Cortex of kidney (tissue), 1 donor: Measurements from ENCODE around the gene KRTAP5-3.

Source experiments
- DNase-seq: peaks from one replicate; lab custom pipeline; 2025; lab: John Stamatoyannopoulos, UW

The KRTAP5-3 gene

GRCh38 chr11:1643146-1643690, 35.0 kb upstream of the KRTAP5-3 start:
- DNase-seq = no peak

DNA sequence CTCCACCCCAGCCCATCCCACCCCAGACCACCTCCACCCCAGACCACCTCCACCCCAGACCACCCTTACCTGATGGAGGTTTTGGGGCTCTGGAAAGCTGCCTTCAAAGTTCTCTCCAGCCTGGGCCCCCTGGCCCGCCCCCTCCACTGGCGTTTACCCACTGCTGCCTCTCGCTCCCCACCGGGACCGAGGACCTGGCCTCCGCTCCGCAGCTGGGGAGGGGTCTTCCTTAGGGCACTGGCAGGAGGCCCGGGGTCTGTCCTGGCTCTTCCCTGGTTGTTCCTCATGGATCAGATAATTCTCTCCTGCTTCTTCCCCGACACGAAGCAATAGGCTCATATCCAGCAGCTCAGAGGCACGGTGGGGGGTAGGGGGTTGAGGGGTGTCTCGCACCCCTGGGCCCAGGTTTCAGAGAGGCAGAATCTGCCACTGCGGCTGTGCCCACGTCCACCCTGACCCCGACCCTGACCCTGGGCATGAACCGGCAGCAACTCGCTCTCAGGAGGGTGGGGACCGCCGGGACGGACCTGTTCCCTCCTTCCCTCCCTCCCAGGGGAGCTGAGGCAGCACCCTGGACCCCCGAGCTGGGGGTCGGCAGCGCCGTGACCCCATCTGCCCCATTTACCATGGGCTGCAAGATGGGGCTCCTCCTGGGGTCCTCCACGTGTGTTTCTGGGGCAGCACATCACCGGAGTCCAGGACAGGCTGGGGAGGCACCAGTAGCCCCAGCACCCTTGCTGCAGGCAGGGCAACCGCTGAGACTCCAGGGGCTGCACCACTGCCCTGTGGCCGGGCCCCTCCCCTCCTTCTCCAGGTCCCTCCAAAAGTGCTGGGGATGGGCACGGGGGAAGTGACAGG, 34.3 kb upstream of the KRTAP5-3 start:
- DNase-seq = no peak

- no peak for DNase-seq
These were observed 32.8 kb upstream of the KRTAP5-3 start for GRCh38 chr11:1641096-1641495.

DNA sequence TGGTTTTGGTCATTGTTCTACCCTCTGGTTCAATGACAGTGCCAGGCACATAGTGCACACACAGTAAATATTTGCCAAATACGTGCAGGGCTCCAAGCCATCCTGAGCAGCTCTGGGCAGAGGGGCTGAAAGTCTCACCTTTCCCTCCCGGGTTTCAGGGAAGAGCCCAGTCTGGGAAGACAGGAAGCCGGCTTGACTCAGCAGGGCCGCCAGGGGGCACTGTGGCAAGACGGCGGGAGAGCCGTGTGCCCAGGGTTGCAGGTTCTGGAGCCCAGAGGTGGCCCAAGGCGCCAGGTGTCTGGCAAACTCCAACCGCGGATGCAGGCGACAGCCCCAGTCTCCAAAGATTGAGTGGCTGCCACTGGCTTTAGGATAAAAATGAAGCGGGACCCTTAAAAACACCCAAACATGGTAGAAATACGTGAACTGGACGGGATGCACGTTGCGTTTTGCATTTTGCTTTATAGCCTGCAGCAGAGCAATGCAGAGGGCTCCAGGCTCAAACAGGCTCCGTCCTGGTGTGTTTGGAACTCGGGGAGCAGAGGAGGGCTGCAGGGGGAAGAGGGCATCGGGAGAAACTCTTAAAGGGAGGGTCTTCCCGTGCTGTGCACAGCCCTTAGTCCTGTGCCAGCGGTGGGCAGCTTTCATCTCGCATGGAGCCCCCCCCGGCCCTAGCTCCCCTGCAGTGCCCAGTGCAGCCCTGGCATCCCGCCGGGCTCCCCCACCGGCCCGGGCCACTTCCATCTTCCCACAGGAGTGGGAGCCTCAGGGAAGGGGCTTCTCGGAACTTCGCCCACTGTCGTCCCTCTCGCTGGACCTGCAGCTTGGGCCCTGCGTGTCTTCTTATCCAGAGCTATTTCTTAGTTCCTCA, 32.0 kb upstream of the KRTAP5-3 start:
- no peak for DNase-seq

- no peak for DNase-seq
These were observed 31.4 kb upstream of the KRTAP5-3 start for GRCh38 chr11:1639666-1640065.

GRCh38 chr11:1639102-1639620, 30.9 kb upstream of the KRTAP5-3 start:
- no peak for DNase-seq

GRCh38 chr11:1638344-1638743, 30.1 kb upstream of the KRTAP5-3 start:
- DNase-seq = no peak

- DNase-seq = no peak
These were observed 29.4 kb upstream of the KRTAP5-3 start for GRCh38 chr11:1637628-1638027.

DNA sequence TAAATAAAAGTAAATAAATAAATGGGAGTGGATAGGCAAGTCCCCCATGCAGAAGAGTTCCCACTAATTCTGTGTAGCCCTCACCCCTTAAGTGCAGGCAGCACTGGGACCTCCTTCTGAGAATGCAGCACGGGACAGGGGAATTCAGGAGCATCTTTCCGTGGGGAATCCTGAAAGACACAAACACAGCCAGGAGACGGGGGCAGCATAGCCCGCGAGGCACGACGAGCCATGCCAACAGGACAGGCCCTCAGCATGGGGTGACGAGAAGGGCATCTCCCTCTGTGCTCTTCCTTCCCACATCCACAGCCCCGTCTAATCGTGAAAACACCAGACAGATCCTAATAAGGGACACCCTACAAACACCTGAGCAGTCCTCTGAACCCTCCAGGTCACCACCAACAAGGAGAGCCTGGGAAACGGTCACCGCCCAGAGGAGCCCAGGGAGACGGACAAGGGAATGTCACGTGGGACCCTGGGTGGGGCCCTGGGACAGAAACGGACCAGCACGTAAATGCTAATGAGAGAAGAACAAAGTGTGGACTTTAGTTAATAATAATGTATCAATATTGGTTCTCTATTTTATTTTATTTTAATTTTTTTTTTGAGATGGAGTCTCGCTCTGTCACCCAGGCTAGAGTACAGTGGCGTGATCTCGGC, 28.2 kb upstream of the KRTAP5-3 start:
- no peak for DNase-seq

DNA sequence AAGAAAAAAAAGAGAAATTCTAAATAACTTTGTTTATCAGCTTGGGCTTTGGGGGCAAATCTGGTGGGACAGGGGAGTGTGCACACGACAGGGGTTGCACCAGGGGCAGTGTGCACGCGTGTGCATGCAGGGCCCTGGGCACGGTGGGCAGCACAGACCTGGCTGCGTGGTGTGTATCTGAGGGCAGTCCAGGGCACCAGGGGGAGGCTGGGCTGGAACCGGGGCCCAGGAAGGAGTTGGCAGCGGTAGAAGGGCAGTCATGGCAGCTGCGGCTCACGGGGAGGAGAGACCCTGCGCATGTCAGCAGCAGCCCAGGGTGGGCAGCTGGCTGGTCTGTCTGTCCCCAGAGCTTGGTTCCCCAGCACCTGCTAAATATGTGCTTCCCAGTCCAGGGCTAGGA, 25.6 kb upstream of the KRTAP5-3 start:
- no peak for DNase-seq

DNA sequence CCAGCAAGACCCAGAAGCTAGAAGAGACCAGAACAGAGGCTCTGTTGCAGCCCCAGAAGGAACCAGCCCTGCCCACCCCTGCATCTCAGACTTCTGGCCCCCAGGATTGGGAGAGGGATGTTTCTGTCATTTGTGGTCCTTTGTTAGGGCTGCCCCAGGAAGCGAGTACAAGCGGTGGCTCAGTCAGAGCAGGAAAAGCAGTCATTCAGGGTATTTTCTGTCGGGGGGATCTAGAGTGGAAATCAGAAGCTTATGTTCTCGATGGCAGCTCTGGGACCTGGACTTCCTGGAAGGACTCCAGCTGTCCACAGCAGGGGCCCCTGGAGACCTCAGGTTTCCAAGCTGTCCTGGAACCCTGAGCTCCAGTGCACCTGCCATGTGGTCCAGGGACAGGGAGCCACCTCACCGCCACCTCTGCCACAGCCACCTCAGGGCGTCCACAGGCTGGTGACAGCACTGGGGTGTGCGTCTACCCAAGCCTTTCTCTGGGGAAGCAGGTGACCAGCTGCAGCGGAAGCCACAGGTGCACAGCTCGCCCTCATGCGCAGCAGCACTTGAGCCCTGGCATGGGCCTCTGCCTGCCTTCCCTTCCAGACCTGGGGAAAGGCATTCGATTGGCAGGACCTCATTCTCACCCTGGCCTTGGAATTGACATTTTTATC, 23.9 kb upstream of the KRTAP5-3 start:
- no peak for DNase-seq

GRCh38 chr11:1631066-1631568, 22.9 kb upstream of the KRTAP5-3 start:
- no peak for DNase-seq

DNA sequence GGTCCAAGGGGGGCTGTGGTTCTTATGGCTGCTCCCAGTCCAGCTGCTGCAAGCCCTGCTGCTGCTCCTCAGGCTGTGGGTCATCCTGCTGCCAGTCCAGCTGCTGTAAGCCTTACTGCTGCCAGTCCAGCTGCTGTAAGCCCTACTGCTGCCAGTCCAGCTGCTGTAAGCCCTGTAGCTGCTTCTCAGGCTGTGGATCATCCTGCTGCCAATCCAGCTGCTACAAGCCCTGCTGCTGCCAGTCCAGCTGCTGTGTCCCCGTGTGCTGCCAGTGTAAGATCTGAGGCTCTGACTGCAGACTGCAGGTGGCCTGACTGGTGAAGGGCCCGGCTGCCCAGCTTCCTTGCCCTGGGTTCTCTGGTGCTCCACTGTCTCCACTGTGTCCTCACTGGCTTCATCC, 22.0 kb upstream of the KRTAP5-3 start:
- DNase-seq = no peak

DNA sequence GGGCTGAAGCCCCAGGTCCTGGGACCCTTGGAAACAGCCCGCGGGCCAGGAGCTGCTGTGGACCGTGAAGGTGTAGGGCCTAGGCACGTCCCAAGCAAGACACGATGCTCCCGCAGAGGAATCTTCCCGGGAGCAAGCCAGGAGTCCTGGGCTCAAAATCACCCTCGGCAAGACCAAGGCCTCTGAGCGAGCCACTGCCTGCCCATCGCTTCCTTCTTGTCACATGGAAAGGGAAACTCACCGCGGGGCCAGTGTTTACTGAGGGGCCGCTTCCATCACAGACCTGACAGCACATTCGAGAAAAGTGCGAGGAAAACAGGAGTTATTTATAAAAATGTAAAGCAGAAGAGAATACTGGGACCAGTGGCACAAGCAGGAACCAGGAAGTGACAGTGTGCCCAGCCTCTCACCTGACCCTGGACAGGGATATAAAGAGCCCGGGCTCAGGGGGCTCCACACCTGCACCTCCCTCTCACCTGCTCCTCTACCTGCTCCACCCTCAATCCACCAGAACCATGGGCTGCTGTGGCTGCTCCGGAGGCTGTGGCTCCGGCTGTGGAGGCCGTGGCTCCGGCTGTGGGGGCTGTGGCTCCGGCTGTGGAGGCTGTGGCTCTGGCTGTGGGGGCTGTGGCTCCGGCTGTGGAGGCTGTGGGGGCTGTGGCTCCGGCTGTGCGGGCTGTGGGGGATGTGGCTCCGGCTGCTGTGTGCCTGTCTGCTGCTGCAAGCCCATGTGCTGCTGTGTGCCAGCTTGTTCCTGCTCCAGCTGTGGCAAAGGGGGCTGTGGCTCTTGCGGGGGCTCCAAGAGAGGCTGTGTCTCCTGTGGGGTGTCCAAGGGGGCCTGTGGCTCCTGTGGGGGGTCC, 21.3 kb upstream of the KRTAP5-3 start, which contains the start of gene KRTAP5-5:
Gene KRTAP5-5, plus strand, starts transcription at position 450 of the 860 bp plus-strand sequence. Its CDS starts 66 bp downstream, at position 516.
- no peak for DNase-seq

- no peak for DNase-seq
These were observed 20.5 kb upstream of the KRTAP5-3 start for GRCh38 chr11:1628506-1629325.

DNA sequence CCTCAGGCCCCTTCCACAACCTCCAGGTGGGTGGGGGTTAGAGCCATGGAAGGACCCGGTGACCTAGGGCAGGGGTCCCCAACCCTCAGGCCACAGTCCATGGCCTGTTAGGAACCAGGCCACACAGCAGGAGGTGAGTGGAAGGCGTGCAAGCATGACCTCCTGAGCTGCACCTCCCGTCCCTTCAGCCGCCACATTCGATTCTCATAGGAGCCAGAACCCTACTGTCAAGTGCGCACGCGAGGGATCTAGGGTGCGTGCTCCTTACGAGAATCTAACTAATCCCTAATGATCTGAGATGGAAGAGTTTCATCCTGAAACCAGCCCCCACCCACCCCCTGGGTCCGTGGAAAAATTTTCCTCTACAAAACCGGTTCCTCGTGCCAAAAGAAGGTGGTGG, 17.3 kb upstream of the KRTAP5-3 start:
- DNase-seq = no peak

- no peak for DNase-seq
These were observed 16.4 kb upstream of the KRTAP5-3 start for GRCh38 chr11:1624621-1625020.

GRCh38 chr11:1623716-1624115, 15.5 kb upstream of the KRTAP5-3 start:
- DNase-seq = no peak

DNA sequence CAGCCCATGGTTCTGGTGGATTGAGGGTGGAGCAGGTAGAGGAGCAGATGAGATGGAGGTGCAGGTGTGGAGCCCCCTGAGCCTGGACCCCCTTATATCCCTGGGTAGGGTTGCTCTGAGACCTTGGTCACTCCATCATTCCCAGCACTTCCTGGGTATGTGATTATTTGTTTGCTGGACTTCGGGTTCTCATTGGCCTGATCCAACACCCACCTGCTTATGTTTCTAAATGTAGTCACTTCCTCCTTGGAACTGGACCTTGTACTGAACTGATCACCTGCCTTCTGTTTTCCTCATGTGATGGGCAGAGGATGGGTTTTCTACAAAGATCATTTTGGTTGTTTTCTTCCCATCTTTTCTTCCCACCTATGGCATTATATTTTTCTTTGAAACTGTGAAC, 13.8 kb upstream of the KRTAP5-3 start, which contains the start of gene KRTAP5-4:
Gene KRTAP5-4, minus strand, starts transcription at position 53 of the 400 bp plus-strand sequence. Its CDS starts 45 bp downstream, at position 8.
- DNase-seq = no peak
